ENCODE results near the gene HLCS. TPM values are rescaled to one million over a fixed set of nuclear protein-coding genes. Genes with fewer than 3 reads are reported as not detected.
"Not testable (repeated sequence)": the region's sequence is repeated elsewhere in the genome, so short reads cannot be mapped to it uniquely, and the experiment has no call there.

HLCS gene
- total RNA-seq (2014; rRNA removed; shearing (Covaris generic)): 19.5 and 24.4 TPM in 2 replicates
- polyA plus RNA-seq (2015; cell fraction: cytosol; rRNA removed): 13.7 and 16.1 TPM in 2 replicates
- 27.0 and 30.8 TPM in 2 replicates for polyA plus RNA-seq (2015; cell fraction: nucleus; rRNA removed)

DNA sequence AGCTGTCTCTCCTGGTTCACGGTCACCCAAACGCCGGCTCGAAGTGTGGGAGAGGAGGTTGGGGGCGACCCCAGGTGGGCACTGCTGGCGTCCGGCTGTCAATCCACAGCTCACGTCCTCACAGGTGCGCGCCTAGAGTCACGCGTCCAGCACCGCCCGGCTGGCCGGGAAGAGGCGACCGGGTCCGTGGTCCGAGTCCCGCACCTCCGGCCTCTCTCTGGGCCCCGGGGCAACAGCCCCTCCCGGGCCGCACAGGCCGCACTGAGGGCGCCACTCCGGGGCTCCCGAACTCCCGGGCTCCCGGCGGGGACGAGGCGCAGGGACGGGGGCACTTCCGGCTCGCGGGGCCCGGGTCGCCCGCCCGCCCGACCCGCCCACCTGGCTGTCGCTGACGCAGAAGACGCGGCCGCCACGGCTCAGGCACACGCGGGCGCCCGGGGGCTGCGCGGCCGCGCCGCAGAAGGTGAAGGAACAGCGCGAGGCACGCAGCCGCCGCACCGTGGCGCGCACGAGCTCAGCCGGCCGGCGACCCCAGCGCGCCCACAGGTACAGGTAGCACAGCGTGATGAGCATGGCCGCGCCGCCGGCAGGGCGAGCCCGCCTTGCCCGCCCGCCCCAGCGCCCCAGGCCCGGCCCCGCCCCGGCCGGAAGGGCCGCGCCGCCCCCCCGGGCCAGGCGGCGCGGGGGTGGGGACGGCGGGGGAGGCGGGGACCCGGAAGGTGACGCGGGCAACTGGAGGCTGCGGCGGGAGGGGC is at the start of gene HLCS:
Gene HLCS (minus strand): TSS at position 604 of the 755 bp plus-strand sequence. CDS start 31 bp downstream, at position 573.
- DNase-seq (ENCODE audit: low read depth): peak; percentile 44

- DNase-seq (ENCODE audit: low read depth): peak; percentile 20
These were observed 43.4 kb upstream of the HLCS start for GRCh38 chr21:37009740-37010341.

- DNase-seq (ENCODE audit: low read depth): no peak
These were observed 42.3 kb upstream of the HLCS start for GRCh38 chr21:37008724-37009123.

GRCh38 chr21:37006486-37007291 is 40.2 kb upstream of the HLCS start, which contains the start of gene RIPPLY3:
Gene RIPPLY3, plus strand, starts transcription at chr21:37006702. Its CDS starts 71 bp downstream, at chr21:37006773.
- DNase-seq (ENCODE audit: low read depth): no peak

- DNase-seq (ENCODE audit: low read depth): no peak
These were observed 39.3 kb upstream of the HLCS start for GRCh38 chr21:37005548-37006485.

DNA sequence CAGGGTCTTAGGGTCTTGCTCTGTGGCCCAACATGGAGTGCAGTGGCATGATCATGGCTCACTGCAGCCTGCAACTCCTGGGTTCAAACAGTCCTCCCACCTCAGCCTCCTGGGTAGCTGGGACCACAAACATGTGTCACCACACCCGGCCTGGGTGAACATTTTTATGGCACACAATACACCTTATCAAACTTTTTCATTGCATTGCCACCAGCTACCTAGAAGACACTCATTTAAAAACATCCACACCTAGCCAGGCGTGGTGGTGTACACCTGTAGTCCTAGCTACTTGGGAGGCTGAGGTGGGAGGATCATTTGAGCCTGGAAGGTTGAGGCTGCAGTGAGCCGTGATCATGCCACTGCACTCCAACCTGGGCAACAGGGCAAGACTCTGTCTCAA is 37.4 kb upstream of the HLCS start:
- DNase-seq (ENCODE audit: low read depth): not testable (repeated sequence)

GRCh38 chr21:37002851-37003250 is 36.4 kb upstream of the HLCS start:
- not testable (repeated sequence) for DNase-seq (ENCODE audit: low read depth)

- no peak for DNase-seq (ENCODE audit: low read depth)
These were observed 35.0 kb upstream of the HLCS start for GRCh38 chr21:37001441-37001840.

DNA sequence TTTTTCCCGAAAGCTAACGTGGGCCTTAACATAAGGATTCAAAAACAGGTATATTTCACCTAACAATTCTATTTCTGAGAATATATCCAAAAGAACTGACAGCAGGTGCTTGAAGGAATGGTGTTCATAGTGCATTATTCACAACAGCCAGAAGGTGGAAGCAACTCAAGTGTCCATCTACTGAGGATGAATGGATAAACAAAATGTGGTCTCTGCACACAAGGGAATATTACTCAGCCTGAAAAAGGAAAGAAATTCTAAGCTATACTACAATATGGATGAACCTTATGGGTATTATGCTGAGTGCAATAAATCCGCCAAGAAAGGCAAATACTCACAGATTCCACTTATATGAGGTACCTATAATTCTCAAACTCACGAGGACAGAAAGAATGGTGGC is 33.9 kb upstream of the HLCS start:
- peak; percentile 11 for DNase-seq (ENCODE audit: low read depth)

- no peak for DNase-seq (ENCODE audit: low read depth)
These were observed 32.8 kb upstream of the HLCS start for GRCh38 chr21:36999131-36999898.

GRCh38 chr21:36995285-36995684 is 28.8 kb upstream of the HLCS start:
- DNase-seq (ENCODE audit: low read depth): not testable (repeated sequence)

GRCh38 chr21:36994501-36995158 is 28.2 kb upstream of the HLCS start:
- no peak for DNase-seq (ENCODE audit: low read depth)

DNA sequence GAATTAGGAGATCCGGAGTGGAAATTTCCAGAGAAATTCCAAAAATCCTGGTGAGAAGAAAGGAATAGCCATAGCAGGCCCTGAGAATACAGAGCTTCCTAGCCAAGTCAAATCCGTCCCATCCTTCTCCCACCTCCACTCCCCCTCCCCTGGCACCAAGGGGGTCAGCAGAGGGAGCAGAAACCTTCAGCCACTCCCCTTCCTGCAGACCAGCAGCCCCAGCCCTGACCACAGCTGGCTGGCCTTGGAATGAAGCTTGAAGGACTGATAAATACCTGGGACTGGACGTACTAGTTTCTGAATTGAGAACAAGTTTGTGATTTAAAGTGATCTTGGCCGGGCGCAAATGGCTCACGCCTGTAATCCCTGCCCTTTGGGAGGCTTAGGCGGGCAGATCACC is 26.2 kb upstream of the HLCS start:
- no peak for DNase-seq (ENCODE audit: low read depth)

GRCh38 chr21:36990508-36991205 is 24.2 kb upstream of the HLCS start:
- no peak for DNase-seq (ENCODE audit: low read depth)

DNA sequence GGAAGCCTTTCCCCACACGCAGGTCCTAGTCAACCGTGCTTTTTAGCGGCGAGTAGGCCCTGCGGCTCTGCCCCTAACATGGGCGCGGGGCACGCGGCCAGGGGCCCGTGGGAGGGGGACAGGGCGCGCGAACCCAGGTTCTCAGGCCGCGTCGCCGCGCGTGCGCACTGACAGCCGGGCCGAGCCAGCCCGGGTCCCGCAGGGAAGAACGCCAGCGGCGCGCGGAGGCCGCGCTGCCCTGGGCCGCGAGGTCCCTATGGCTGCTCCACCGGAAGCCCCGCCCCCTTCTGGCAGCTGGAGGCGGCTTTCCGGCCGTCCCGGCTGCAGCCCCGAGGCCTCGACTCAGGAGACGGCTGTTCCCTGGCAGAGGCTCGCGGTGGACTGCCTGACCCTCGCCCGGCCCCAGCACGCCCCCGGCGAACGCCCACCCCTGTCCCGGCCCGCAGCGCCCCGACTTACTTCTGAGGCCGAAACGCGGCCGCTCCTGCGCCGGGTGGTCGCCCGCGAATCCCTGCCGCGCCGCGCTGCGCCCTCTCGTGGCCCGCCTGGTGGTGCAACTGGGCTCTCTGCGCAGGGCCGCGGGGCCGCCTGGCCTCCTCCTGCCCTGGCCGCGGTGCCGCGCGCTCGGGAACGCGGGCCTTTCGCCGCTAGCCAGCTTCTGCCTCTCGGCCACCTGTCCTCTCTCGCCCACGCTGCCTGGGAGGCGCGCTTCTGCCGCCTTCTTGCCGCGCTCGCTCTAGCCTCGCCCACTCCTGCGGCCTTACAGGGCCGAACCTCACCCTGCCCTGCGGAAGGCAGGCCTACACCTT is 23.4 kb upstream of the HLCS start:
- peak; percentile 88 for DNase-seq (ENCODE audit: low read depth)

DNA sequence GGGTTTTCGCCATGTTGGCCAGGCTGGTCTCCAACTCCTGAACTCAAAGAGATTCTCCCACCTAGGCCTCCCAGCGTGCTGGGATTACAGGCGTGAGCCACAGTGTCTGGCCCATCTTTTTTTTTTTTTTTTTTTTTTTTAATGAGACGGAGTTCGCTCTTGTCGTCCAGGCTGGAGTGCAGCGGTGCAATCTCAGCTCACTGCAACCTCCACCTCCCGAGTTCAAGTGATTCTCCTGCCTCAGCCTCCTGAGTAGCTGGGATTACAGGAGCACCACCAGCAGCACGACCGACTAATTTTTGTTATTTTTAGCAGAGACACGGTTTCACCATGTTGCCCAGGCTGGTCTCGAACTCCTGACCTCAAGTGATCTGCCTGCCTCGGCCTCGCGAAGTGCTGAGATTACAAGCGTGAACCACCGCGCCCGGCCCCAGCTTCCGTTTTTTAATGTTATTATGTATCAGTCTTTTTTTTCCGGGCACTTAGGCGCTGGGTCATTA is 22.8 kb upstream of the HLCS start:
- DNase-seq (ENCODE audit: low read depth): not testable (repeated sequence)

DNA sequence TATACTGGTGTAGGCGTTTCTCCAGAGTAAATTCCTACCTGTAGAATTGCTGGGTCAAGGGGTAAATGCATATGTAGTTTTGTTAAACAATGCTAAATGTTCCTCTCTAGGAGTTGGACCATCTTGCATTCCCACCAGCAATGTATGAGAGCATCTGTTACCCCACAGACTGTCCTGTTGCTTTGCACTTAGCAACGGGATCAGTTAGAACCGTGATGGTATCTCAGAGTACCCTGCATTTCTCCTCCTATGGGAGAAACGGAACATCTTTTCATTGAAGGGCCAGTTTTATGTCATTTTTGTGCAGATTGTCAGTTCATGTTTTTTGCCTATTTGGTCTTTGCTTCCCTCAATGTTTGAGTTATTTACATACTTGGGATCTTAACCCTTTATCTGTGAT is 22.1 kb upstream of the HLCS start:
- no peak for DNase-seq (ENCODE audit: low read depth)

DNA sequence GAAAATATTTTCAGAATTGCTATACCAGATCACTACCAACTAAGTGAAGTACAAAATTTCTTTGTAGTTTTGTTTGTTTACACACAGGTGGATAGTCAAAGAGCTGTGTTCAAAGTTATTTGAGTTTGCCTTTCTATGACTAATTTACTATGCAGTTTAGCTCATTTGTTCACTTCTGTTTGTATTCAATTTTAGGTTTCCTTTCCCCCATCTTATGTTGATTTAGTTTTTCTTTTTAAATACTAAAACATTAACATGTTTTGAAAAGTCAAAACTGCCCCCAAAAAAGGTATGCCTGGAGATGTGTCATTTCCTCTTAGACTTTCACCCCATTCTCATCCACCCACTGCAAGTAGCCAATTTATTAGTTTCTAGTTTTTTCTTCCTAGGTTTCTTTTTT is 21.4 kb upstream of the HLCS start:
- DNase-seq (ENCODE audit: low read depth): no peak
